Measurements from ENCODE around the gene PPM1H.

- no peak for TF ChIP-seq CTCF (conservative IDR thresholded peaks at IDR 0.05; ENCODE audit: low read length)
- TF ChIP-seq EZH2phosphoT487 (IDR thresholded peaks at IDR 0.05; ENCODE audit: borderline replicate concordance) = no peak
Measured at GRCh38 chr12:62757048-62757447, 177.9 kb downstream of the PPM1H start.

All from Loucy (cell line).